ENCODE results near the gene EDNRA. TPM values are rescaled to one million over a fixed set of nuclear protein-coding genes. Genes with fewer than 3 reads are reported as not detected.

Gene EDNRA
- total RNA-seq, 1 experiment from 2014 or later = not detected

- TF ChIP-seq CTCF (IDR thresholded peaks at IDR 0.05; ENCODE audit: unreplicated experiment) = no peak
- POLR2A ChIA-PET = interaction anchor here (0.6 kb wide), 1 partner anchor 69 kb away, joined by 3 read pairs; no protein-coding TSS in a partner anchor
- H3K27ac Mint-ChIP-seq (ENCODE audit: low read depth, unreplicated experiment) = no peak overlapping the region
- BruUV-seq (replicated peaks) = no TSS peak
- H3K27me3 Mint-ChIP-seq (ENCODE audit: insufficient read depth, unreplicated experiment) = no peaks in the 10 kb centered on the region
- H3K36me3 Mint-ChIP-seq (ENCODE audit: insufficient read depth, unreplicated experiment) = no peaks in the 10 kb centered on the region
- H3K9me3 Mint-ChIP-seq (ENCODE audit: unreplicated experiment) = peaks cover 9% of the 10 kb centered on the region
- no peak overlapping the region for H3K4me3 Mint-ChIP-seq (ENCODE audit: unreplicated experiment)
- intact Hi-C loops (cut with micrococcal nuclease) = no loop called here
- no peak for DNase-seq (ENCODE audit: unreplicated experiment)
- H3K4me1 Mint-ChIP-seq (ENCODE audit: insufficient read depth, unreplicated experiment) = peaks cover 12% of the 10 kb centered on the region
- CTCF ChIA-PET = no interaction called here
Measured at GRCh38 chr4:147492761-147493160, 11.9 kb downstream of the EDNRA start.

GRCh38 chr4:147493307-147493706, 12.4 kb downstream of the EDNRA start:
- H3K4me1 Mint-ChIP-seq (ENCODE audit: insufficient read depth, unreplicated experiment) = peaks cover 16% of the 10 kb centered on the region
- H3K9me3 Mint-ChIP-seq (ENCODE audit: unreplicated experiment) = peaks cover 9% of the 10 kb centered on the region
- no peaks in the 10 kb centered on the region for H3K27me3 Mint-ChIP-seq (ENCODE audit: insufficient read depth, unreplicated experiment)
- no peak for TF ChIP-seq CTCF (IDR thresholded peaks at IDR 0.05; ENCODE audit: unreplicated experiment)
- intact Hi-C loops (cut with micrococcal nuclease) = no loop called here
- H3K36me3 Mint-ChIP-seq (ENCODE audit: insufficient read depth, unreplicated experiment) = no peaks in the 10 kb centered on the region
- ChIA-PET CTCF (no interaction called here), POLR2A (interaction anchor here (0.6 kb wide), 1 partner anchor 69 kb away, joined by 3 read pairs; no protein-coding TSS in a partner anchor)
- no peak overlapping the region for H3K27ac Mint-ChIP-seq (ENCODE audit: low read depth, unreplicated experiment)
- no peak overlapping the region for H3K4me3 Mint-ChIP-seq (ENCODE audit: unreplicated experiment)
- DNase-seq (ENCODE audit: unreplicated experiment) = no peak
- no TSS peak for BruUV-seq (replicated peaks)

GRCh38 chr4:147494301-147494700, 13.4 kb downstream of the EDNRA start:
- Mint-ChIP-seq H3K4me1 (ENCODE audit: insufficient read depth, unreplicated experiment) (peaks cover 22% of the 10 kb centered on the region), H3K4me3 (ENCODE audit: unreplicated experiment) (no peak overlapping the region), H3K36me3 (ENCODE audit: insufficient read depth, unreplicated experiment) (no peaks in the 10 kb centered on the region), H3K27ac (ENCODE audit: low read depth, unreplicated experiment) (no peak overlapping the region), H3K9me3 (ENCODE audit: unreplicated experiment) (peaks cover 9% of the 10 kb centered on the region), H3K27me3 (ENCODE audit: insufficient read depth, unreplicated experiment) (no peaks in the 10 kb centered on the region)
- intact Hi-C loops (cut with micrococcal nuclease) = no loop called here
- TF ChIP-seq CTCF (IDR thresholded peaks at IDR 0.05; ENCODE audit: unreplicated experiment) = no peak
- BruUV-seq (replicated peaks) = no TSS peak
- DNase-seq (ENCODE audit: unreplicated experiment) = no peak
- POLR2A ChIA-PET = no interaction called here
- CTCF ChIA-PET = no interaction called here

- TF ChIP-seq CTCF (IDR thresholded peaks at IDR 0.05; ENCODE audit: unreplicated experiment) = no peak
- intact Hi-C loops (cut with micrococcal nuclease) = no loop called here
- Mint-ChIP-seq H3K27ac (ENCODE audit: low read depth, unreplicated experiment) (no peak overlapping the region), H3K9me3 (ENCODE audit: unreplicated experiment) (peaks cover 9% of the 10 kb centered on the region), H3K27me3 (ENCODE audit: insufficient read depth, unreplicated experiment) (no peaks in the 10 kb centered on the region), H3K4me3 (ENCODE audit: unreplicated experiment) (no peak overlapping the region), H3K36me3 (ENCODE audit: insufficient read depth, unreplicated experiment) (no peaks in the 10 kb centered on the region), H3K4me1 (ENCODE audit: insufficient read depth, unreplicated experiment) (peaks cover 22% of the 10 kb centered on the region)
- no peak for DNase-seq (ENCODE audit: unreplicated experiment)
- CTCF ChIA-PET = interaction anchor here (0.8 kb wide), 1 partner anchor 100 kb away, joined by 5 read pairs; no protein-coding TSS in a partner anchor
- no TSS peak for BruUV-seq (replicated peaks)
- POLR2A ChIA-PET = no interaction called here
Measured at GRCh38 chr4:147496500-147496899, 15.6 kb downstream of the EDNRA start.

Data from MCF 10A (cell line).